ENCODE results near the gene CRMP1.

Gene CRMP1

GRCh38 chr4:5893004-5893580, at the start of gene CRMP1:
TSS of gene CRMP1 (minus strand) at chr4:5893086. CDS start at chr4:5892969, 117 bp downstream.
- no peak for DNase-seq

- DNase-seq = no peak
Observed at GRCh38 chr4:5941601-5942000, 48.7 kb upstream of the CRMP1 start.

- DNase-seq = peak; percentile 21
Observed at GRCh38 chr4:5940470-5941203, 47.8 kb upstream of the CRMP1 start.

- no peak for DNase-seq
Observed at GRCh38 chr4:5933996-5934831, 41.3 kb upstream of the CRMP1 start.

GRCh38 chr4:5933116-5933515, 40.2 kb upstream of the CRMP1 start:
- DNase-seq = no peak

GRCh38 chr4:5932035-5932568, 39.2 kb upstream of the CRMP1 start:
- peak; percentile 39 for DNase-seq

GRCh38 chr4:5931526-5931925, 38.6 kb upstream of the CRMP1 start:
- DNase-seq = no peak

GRCh38 chr4:5930876-5931275, 38.0 kb upstream of the CRMP1 start:
- DNase-seq = no peak

GRCh38 chr4:5930456-5930855, 37.6 kb upstream of the CRMP1 start:
- no peak for DNase-seq

GRCh38 chr4:5928844-5929420, 36.0 kb upstream of the CRMP1 start:
- DNase-seq = no peak

GRCh38 chr4:5928274-5928673, 35.4 kb upstream of the CRMP1 start:
- no peak for DNase-seq

- DNase-seq = no peak
Observed at GRCh38 chr4:5927747-5928146, 34.9 kb upstream of the CRMP1 start.

- no peak for DNase-seq
Observed at GRCh38 chr4:5927116-5927515, 34.2 kb upstream of the CRMP1 start.

- no peak for DNase-seq
Observed at GRCh38 chr4:5926598-5926997, 33.7 kb upstream of the CRMP1 start.

- no peak for DNase-seq
Observed at GRCh38 chr4:5925419-5926200, 32.7 kb upstream of the CRMP1 start.

- no peak for DNase-seq
Observed at GRCh38 chr4:5924461-5925125, 31.7 kb upstream of the CRMP1 start.

- DNase-seq = no peak
Observed at GRCh38 chr4:5923376-5923775, 30.5 kb upstream of the CRMP1 start.

- no peak for DNase-seq
Observed at GRCh38 chr4:5922556-5922955, 29.7 kb upstream of the CRMP1 start.

- DNase-seq = no peak
Observed at GRCh38 chr4:5921981-5922380, 29.1 kb upstream of the CRMP1 start.

- no peak for DNase-seq
Observed at GRCh38 chr4:5921101-5921980, 28.5 kb upstream of the CRMP1 start.

- DNase-seq = no peak
Observed at GRCh38 chr4:5919571-5919970, 26.7 kb upstream of the CRMP1 start.

All from NCI-H1436 treated with DMSO at 0.1 percent for 48 hours (cell line).